LNCaP clone FGC (cell line): ENCODE results near the gene LHFPL6.

Experiments used
- DNase-seq: peaks from one replicate; pipeline ENCODE4 v3.0.0-alpha.2; 2011; ENCODE audit warnings: low read depth
- H3K4me3 ChIP-seq: 2 replicates; pipeline ENCODE4 v1.5.1; 2011; ENCODE audit warnings: mild to moderate bottlenecking, low read depth, low read length, control low read depth
- TF ChIP-seq, protein P1 (sequence below): IDR thresholded peaks from 2 replicates; pipeline ENCODE4 v1.5.1; 2012; ENCODE audit warnings: mild to moderate bottlenecking; ENCODE audit not compliant: control insufficient read depth, insufficient read depth; ENCODE audit errors: extremely low read depth

LHFPL6 gene

DNA sequence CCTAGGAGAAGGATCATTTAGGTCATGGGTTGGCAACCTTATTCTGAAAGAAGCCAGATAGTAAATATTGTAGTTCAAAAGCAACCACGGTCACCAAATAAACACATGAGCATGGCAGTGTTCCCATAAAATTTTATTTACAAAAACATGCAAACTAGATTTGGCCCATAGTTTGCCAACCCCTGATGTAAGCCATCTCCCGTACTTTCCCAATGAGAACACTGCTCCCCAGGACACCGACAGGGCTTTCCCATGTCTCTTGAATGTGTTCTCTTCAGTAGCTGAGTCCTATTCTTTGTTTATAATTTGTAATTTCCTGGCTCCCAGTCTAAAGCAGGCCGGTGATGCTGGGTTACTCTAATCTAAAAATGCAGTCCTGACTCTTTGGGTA lies 239.6 kb downstream of the LHFPL6 start:
- DNase-seq, result peak; percentile 22
- TF ChIP-seq, protein P1, sequence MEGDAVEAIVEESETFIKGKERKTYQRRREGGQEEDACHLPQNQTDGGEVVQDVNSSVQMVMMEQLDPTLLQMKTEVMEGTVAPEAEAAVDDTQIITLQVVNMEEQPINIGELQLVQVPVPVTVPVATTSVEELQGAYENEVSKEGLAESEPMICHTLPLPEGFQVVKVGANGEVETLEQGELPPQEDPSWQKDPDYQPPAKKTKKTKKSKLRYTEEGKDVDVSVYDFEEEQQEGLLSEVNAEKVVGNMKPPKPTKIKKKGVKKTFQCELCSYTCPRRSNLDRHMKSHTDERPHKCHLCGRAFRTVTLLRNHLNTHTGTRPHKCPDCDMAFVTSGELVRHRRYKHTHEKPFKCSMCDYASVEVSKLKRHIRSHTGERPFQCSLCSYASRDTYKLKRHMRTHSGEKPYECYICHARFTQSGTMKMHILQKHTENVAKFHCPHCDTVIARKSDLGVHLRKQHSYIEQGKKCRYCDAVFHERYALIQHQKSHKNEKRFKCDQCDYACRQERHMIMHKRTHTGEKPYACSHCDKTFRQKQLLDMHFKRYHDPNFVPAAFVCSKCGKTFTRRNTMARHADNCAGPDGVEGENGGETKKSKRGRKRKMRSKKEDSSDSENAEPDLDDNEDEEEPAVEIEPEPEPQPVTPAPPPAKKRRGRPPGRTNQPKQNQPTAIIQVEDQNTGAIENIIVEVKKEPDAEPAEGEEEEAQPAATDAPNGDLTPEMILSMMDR, result no peak
- H3K4me3 ChIP-seq, result no peak overlapping the region

DNA sequence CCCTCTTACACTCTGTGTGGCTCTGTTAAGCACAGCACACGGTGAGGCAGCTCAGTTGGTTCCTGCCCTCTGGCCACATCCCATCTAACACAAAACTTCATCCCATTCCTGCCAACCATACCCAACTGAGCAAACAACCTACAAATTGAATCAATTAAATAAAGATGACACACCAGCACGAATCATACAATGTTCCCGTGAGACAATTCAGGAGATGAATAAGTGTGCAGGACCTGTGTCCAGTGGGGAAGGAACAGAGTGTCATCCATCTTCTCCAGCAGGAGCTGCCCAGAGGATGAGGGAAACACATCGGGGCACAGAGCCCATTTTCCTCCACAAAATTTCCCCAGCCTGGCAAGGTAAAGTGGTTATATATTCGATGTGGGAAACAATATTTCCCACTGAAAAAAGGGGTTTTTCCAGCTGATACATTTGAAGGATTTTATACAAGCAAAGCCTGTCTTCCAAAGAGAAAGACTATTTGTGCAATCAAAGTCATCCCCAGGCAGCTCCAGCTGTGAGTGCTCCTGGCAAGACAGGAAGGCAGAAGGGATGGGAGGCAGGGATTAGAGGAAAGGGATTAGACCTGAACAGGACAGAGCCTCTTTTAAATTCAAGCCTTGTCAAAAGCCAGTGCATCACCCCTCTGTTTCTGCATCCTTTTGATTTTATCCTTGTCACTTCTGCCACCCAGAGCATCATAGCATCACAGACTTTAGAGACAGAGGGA lies 240.2 kb downstream of the LHFPL6 start:
- TF ChIP-seq, protein P1, result no peak
- no peak for DNase-seq
- no peak overlapping the region for H3K4me3 ChIP-seq

DNA sequence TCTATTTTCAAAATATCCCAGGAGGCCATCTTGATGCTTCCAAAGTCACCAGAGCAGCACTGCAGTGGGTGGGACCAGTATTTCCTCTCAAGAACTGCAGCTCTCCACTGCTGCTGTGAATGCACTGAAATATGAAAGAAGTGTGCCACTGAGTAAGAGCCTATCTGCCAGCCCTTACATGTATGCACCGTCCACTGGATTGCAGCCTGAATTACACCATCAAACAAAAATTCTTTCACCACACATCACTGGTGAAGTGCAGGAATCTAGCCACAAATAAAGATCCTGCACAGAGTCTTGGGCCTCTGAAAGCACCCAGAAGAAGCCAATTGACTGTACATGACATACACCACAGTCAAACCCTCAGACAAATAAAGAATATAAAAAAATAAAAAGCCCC lies 249.0 kb downstream of the LHFPL6 start:
- H3K4me3 ChIP-seq, result no peak overlapping the region
- DNase-seq, result no peak
- TF ChIP-seq, protein P1, result no peak

DNA sequence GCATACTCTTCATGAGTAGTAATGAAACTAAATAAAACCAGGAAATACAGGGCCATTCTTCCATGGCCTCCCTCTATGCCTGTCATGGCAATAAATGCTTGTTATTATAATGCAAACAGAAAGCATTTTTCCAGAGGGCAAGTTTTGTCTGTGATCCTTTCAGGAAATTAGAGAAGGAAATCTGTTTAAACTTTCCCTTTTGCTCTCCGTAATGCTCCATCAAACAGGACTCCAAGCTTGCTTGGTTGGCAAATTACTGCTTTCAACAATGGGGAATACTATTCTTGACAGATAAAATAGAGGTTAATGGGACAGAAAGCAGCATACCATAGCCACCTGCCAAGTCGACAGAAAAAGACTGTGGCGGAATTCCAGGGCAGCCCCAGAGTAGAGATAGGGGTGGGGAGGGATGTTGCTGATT lies 252.5 kb downstream of the LHFPL6 start:
- DNase-seq, result no peak
- no peak overlapping the region for H3K4me3 ChIP-seq

DNA sequence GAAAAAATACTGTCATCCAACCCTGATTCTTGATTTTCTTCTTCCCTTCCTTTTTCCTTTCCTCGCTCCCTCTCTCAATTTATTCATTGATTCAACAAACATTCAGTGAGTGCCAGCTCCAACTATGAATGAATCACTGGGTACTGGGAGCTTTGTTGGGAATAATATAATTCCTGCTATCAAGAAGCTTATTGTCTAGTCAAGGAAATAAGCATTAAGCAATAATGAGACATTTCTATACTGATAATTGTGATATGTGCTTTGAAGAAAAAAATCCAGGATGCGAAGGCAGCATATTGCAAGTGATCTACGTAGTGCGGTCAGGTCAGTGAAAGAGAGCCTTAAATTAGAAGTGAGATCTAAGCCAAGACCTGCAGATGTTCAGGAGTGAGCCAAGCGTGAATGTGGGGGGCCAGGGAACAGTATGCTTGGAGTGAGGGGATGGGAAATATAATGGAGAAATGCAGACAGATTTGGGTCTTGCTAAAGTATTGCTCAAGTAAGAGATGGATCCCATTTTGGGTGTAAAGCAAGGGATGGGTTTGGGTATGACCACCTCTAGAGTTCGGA lies 253.5 kb downstream of the LHFPL6 start:
- no peak overlapping the region for H3K4me3 ChIP-seq
- DNase-seq, result no peak
- TF ChIP-seq, protein P1, result no peak

More for the DNA sequence above, 252.5 kb downstream of the LHFPL6 start:
- TF ChIP-seq, protein P1, result no peak

DNA sequence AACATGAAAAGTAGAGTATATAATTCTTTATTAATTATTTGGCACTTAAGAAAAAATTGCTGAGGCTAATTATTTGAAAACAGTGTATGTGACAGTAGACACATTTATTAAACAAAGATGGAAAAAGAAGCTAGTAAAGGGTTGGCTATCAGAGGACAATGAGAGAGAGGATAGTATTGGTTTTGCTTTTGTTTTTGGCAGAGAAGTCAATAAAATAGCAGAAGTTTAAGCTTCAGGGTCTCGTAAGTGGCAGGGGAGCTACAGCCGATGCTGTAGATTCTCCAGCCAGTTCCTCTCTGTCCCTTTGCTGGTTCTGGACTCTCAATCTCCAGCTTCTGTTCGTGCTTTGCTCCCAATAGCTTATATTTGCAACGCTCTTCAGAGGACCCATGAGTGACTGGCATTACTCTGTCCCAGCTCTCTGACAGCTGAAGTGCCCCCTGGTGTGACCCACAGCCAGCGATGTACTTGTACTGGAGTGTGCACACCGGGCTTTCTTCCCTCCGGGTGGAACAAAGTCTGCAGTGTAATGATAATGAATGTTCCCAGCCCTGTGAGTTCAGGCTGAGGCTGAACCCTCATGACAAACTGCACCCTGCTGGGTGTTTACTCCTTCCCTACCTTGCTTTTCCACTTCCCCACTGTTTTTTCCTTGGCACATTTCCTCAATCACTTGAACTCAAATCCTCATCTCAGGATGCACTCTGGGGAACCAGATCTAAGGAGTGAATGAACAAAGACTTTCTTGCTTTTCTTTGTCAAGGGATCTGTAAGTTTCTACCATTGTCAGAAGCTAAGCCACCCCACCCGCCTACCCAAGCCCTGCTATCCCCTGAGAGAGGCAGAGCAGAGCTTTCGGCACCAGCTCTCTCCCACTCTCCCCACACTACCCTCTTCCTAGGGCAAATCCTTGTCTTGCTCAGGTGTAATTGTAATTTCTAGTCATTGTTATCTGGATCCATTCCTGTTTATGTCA lies 254.8 kb downstream of the LHFPL6 start:
- DNase-seq, result no peak
- TF ChIP-seq, protein P1, result no peak
- no peak overlapping the region for H3K4me3 ChIP-seq
